Liver (tissue), 9 donors: Measurements from ENCODE around the gene SLC8A1. TPM values are rescaled to one million over a fixed set of nuclear protein-coding genes. Genes with fewer than 3 reads are reported as not detected.

ENCODE experiments used
- DNase-seq: peaks from one replicate; pipeline ENCODE4 v3.0.0-alpha.2; 2017; ENCODE audit warnings: low spot score
- H3K27ac ChIP-seq, 2 donors: one replicate each; pipeline ENCODE4 v1.7.0; 2013; ENCODE audit warnings: inconsistent platforms in 2 of 2, low read length in 2 of 2, control low read depth in 1 of 2, low read depth in 1 of 2, mild to moderate bottlenecking in 1 of 2
- H3K27me3 ChIP-seq, 4 donors: one replicate each; pipeline versions ENCODE4 v1.6.1 to v1.7.0; 2013; ENCODE audit warnings: low read length in 3 of 4, inconsistent platforms in 1 of 4, mild to moderate bottlenecking in 1 of 4, moderate library complexity in 1 of 4; ENCODE audit not compliant: control insufficient read depth in 4 of 4, insufficient read depth in 4 of 4
- H3K36me3 ChIP-seq, 4 donors: one replicate each; pipeline versions ENCODE4 v1.6.1 to v1.7.0; 2013; ENCODE audit warnings: low read length in 3 of 4, mild to moderate bottlenecking in 3 of 4, low read depth in 1 of 4, moderate library complexity in 1 of 4; ENCODE audit not compliant: control insufficient read depth in 4 of 4, insufficient read depth in 3 of 4
- H3K4me1 ChIP-seq, 4 donors: one replicate each; pipeline versions ENCODE4 v1.6.1 to v1.7.0; 2013; ENCODE audit warnings: low read length in 3 of 4, mild to moderate bottlenecking in 3 of 4, moderate library complexity in 1 of 4; ENCODE audit not compliant: control insufficient read depth in 4 of 4, insufficient read depth in 4 of 4
- H3K4me3 ChIP-seq, 3 donors: one replicate each; pipeline versions ENCODE4 v1.6.1 to v1.7.0; 2013; ENCODE audit warnings: low read length in 3 of 3, control low read depth in 1 of 3, low read depth in 1 of 3, mild to moderate bottlenecking in 1 of 3
- H3K9ac ChIP-seq, 2 donors: one replicate each; pipeline ENCODE4 v1.7.0; 2013; ENCODE audit warnings: low read length in 2 of 2, mild to moderate bottlenecking in 2 of 2, moderate library complexity in 2 of 2, control low read depth in 1 of 2, low read depth in 1 of 2
- H3K9me3 ChIP-seq, 4 donors: one replicate each; pipeline versions ENCODE4 v1.6.1 to v1.7.0; 2013; ENCODE audit warnings: low read length in 3 of 4; ENCODE audit not compliant: control insufficient read depth in 4 of 4
- ATF3 ChIP-seq: IDR thresholded peaks from 2 replicates; pipeline ENCODE4 v1.6.1; 2016; ENCODE audit warnings: antibody characterized with exemption
- CTCF ChIP-seq: fragments of 150-350 bp; IDR thresholded peaks from 2 replicates; pipeline ENCODE4 v1.5.1; 2017; ENCODE audit warnings: improper control_type of control experiment, low read depth, low read length; ENCODE audit not compliant: missing input control
- EGR1 ChIP-seq, 2 donors: IDR thresholded peaks; 2 replicates each; pipeline ENCODE4 v1.6.1; 2016 to 2018; ENCODE audit warnings: antibody characterized with exemption in 2 of 2, low read depth in 2 of 2
- FOXA1 ChIP-seq: IDR thresholded peaks from 2 replicates; pipeline ENCODE4 v1.6.1; 2016; ENCODE audit warnings: antibody characterized with exemption
- FOXA2 ChIP-seq: IDR thresholded peaks from 2 replicates; pipeline ENCODE4 v1.6.1; 2016; ENCODE audit warnings: antibody characterized with exemption
- GABPA ChIP-seq, 2 donors: IDR thresholded peaks in 1 of 2; conservative IDR thresholded peaks in 1 of 2; 2 replicates each; pipeline ENCODE4 v1.6.1; 2016; ENCODE audit warnings: antibody characterized with exemption in 2 of 2, mild to moderate bottlenecking in 1 of 2, moderate library complexity in 1 of 2
- HNF4A ChIP-seq, 2 donors: conservative IDR thresholded peaks; 2 replicates each; pipeline ENCODE4 v1.6.1; 2016; ENCODE audit warnings: antibody characterized with exemption in 2 of 2, mild to moderate bottlenecking in 2 of 2
- HNF4G ChIP-seq: IDR thresholded peaks from 2 replicates; pipeline ENCODE4 v1.6.1; 2016; ENCODE audit warnings: antibody characterized with exemption
- JUND ChIP-seq, 2 donors: IDR thresholded peaks; 2 replicates each; pipeline ENCODE4 v1.6.1; 2016; ENCODE audit warnings: antibody characterized with exemption in 2 of 2
- NR2F2 ChIP-seq: IDR thresholded peaks from 2 replicates; pipeline ENCODE4 v1.6.1; 2016; ENCODE audit warnings: antibody characterized with exemption
- RAD21 ChIP-seq, 2 donors: IDR thresholded peaks; 2 replicates each; pipeline ENCODE4 v1.6.1; 2016; ENCODE audit warnings: antibody characterized with exemption in 2 of 2, mild to moderate bottlenecking in 2 of 2
- REST ChIP-seq: IDR thresholded peaks from 2 replicates; pipeline ENCODE4 v1.6.1; 2016; ENCODE audit warnings: antibody characterized with exemption, mild to moderate bottlenecking
- RXRA ChIP-seq, 2 donors: IDR thresholded peaks; 2 replicates each; pipeline ENCODE4 v1.6.1; 2017 to 2018; ENCODE audit warnings: antibody characterized with exemption in 2 of 2, mild to moderate bottlenecking in 1 of 2
- SP1 ChIP-seq: IDR thresholded peaks from 2 replicates; pipeline ENCODE4 v1.6.1; 2018; ENCODE audit warnings: antibody characterized with exemption, mild to moderate bottlenecking
- TAF1 ChIP-seq: conservative IDR thresholded peaks from 2 replicates; pipeline ENCODE4 v1.6.1; 2016; ENCODE audit warnings: antibody characterized with exemption, mild to moderate bottlenecking
- YY1 ChIP-seq: IDR thresholded peaks from 2 replicates; pipeline ENCODE4 v1.6.1; 2016; ENCODE audit warnings: antibody characterized with exemption, mild to moderate bottlenecking
- ZBTB33 ChIP-seq: IDR thresholded peaks from 2 replicates; pipeline ENCODE4 v1.6.1; 2016; ENCODE audit warnings: antibody characterized with exemption
- WGBS: extraction: QIAGEN DNeasy Blood & Tissue Kit; methylation state at CpG from one replicate; pipeline ENCODE4 v1.1.7; 2013; 5-methylcytosine and 5-hydroxymethylcytosine counted together
- polyA plus RNA-seq, 2 donors: library from polyadenylated mRNA; stranded (reverse) in 1 of 2; unstranded in 1 of 2; fragments of 200-250 nt in 1 of 2; fragments of >200 nt in 1 of 2; fragmentation: Nextera tagmentation in 1 of 2; extraction: Ambion mirVana in 1 of 2; gene quantifications; one replicate each; pipeline versions ENCODE4 v1.2.1 to v1.2.3, GENCODE V29; 2013 to 2015
- total RNA-seq, 2 donors: library from RNA; depleted of rRNA; stranded (reverse); fragments of >200 nt; gene quantifications; one replicate each; pipeline ENCODE4 v1.2.3, GENCODE V29; 2014
- donor health status: healthy.
- donor health status: healthy.
- donor health status: healthy.
- donor health status: healthy.
- donor health status: healthy.

The SLC8A1 gene
- total and polyA plus RNA-seq, 4 donors, result 1.2 to 18.5 (median 8.2) TPM

- DNase-seq, result no peak
- H3K4me3 ChIP-seq, result no peak overlapping the region
- no peaks in the 10 kb centered on the region for H3K9me3 ChIP-seq
- 72% methylated on average over 1 of the region's 1 CpG for WGBS
- no peaks in the 10 kb centered on the region for H3K36me3 ChIP-seq
- H3K4me1 ChIP-seq, result no peaks in the 10 kb centered on the region
- TF ChIP-seq REST, result no peak
- no peak for TF ChIP-seq ATF3
- H3K27ac ChIP-seq, result no peak overlapping the region
- no peak overlapping the region for H3K9ac ChIP-seq
- H3K27me3 ChIP-seq, result no peaks in the 10 kb centered on the region
Measured at GRCh38 chr2:40094451-40094850, 357.4 kb downstream of the SLC8A1 start.

- Histone ChIP-seq H3K27me3 (no peaks in the 10 kb centered on the region), H3K9me3 (no peaks in the 10 kb centered on the region), H3K4me1 (no peaks in the 10 kb centered on the region), H3K27ac (no peak overlapping the region), H3K4me3 (no peak overlapping the region), H3K9ac (no peak overlapping the region), H3K36me3 (no peaks in the 10 kb centered on the region)
- TF ChIP-seq NR2F2 (no peak), FOXA1 (no peak), JUND (IDR thresholded peaks at IDR 0.05) (no peak), FOXA2 (no peak), HNF4G (no peak), HNF4A (conservative IDR thresholded peaks at IDR 0.05) (no peak), GABPA (IDR thresholded peaks at IDR 0.05 in 1 of 2, conservative IDR thresholded peaks at IDR 0.05 in 1 of 2) (no peak), REST (no peak), TAF1 (no peak)
- 36% methylated on average over 6 of the region's 6 CpGs for WGBS
- DNase-seq, result no peak
Measured at GRCh38 chr2:40093021-40093675, 358.7 kb downstream of the SLC8A1 start.

GRCh38 chr2:40090044-40090443 lies 361.8 kb downstream of the SLC8A1 start:
- Histone ChIP-seq H3K9me3 (no peaks in the 10 kb centered on the region), H3K4me3 (no peak overlapping the region), H3K27ac (no peak overlapping the region), H3K9ac (no peak overlapping the region), H3K36me3 (no peaks in the 10 kb centered on the region), H3K4me1 (no peaks in the 10 kb centered on the region), H3K27me3 (no peaks in the 10 kb centered on the region)
- no peak for DNase-seq
- TF ChIP-seq CTCF (no peak), SP1 (no peak), RAD21 (IDR thresholded peaks at IDR 0.05) (no peak), TAF1 (no peak), RXRA (IDR thresholded peaks at IDR 0.05) (no peak), FOXA2 (no peak), HNF4A (conservative IDR thresholded peaks at IDR 0.05) (no peak), NR2F2 (no peak), ZBTB33 (no peak), EGR1 (IDR thresholded peaks at IDR 0.05; ENCODE audit: low read depth in 2 of 2) (no peak), HNF4G (no peak), YY1 (no peak), FOXA1 (no peak)
- WGBS, result 90% methylated on average over 3 of the region's 3 CpGs
